Hypothalamus (tissue), 51 donors: ENCODE measurements around the gene PYGM.
A peak's percentile ranks its signal among the peaks of the same experiment; 100 is the strongest.

Experiments
- DNase-seq, 51 donors: peaks; one replicate each; lab custom pipeline; 2025; lab: John Stamatoyannopoulos, UW

The PYGM gene

GRCh38 chr11:64742087-64742888, 17.5 kb downstream of the PYGM start:
- no peak for DNase-seq

- DNase-seq, result no peak
Observed at GRCh38 chr11:64741375-64742086, 18.2 kb downstream of the PYGM start.

GRCh38 chr11:64739871-64740270, 19.9 kb downstream of the PYGM start:
- DNase-seq, result no peak

- DNase-seq, result no peak
Observed at GRCh38 chr11:64736654-64737053, 23.1 kb downstream of the PYGM start.

- no peak for DNase-seq
Observed at GRCh38 chr11:64735725-64736259, 24.0 kb downstream of the PYGM start.

- DNase-seq, result no peak
Observed at GRCh38 chr11:64734811-64735724, 24.7 kb downstream of the PYGM start.

GRCh38 chr11:64731601-64732000, 28.2 kb downstream of the PYGM start:
- no peak for DNase-seq

GRCh38 chr11:64729851-64730382, 29.9 kb downstream of the PYGM start:
- DNase-seq, result no peak

- no peak for DNase-seq
Observed at GRCh38 chr11:64728757-64729365, 30.9 kb downstream of the PYGM start.

GRCh38 chr11:64726867-64727530, 32.8 kb downstream of the PYGM start:
- no peak for DNase-seq

GRCh38 chr11:64726211-64726641, 33.5 kb downstream of the PYGM start:
- no peak for DNase-seq

- DNase-seq, result no peak
Observed at GRCh38 chr11:64724863-64725532, 34.8 kb downstream of the PYGM start.

- DNase-seq, result no peak
Observed at GRCh38 chr11:64723907-64724862, 35.6 kb downstream of the PYGM start.

- peak in 50 of 51 donors; percentile 49 to 96 (median 88) for DNase-seq
Observed at GRCh38 chr11:64723117-64723906, 36.5 kb downstream of the PYGM start, which contains the start of gene NRXN2. Gene NRXN2, minus strand, starts transcription at chr11:64723197. Its CDS starts 9,498 bp downstream, at chr11:64713699.

GRCh38 chr11:64722141-64723065, 37.4 kb downstream of the PYGM start:
- DNase-seq, result no peak

GRCh38 chr11:64721359-64721699, 38.4 kb downstream of the PYGM start:
- no peak for DNase-seq
